Panc1 (cell line): ENCODE measurements around the gene CARD10.

Experiments used
- POLR2AphosphoS5 ChIP-seq: IDR thresholded peaks from 2 replicates; pipeline ENCODE4 v1.6.1; 2012; ENCODE audit warnings: mild to moderate bottlenecking, low read depth, low read length, moderate library complexity
- SIN3A ChIP-seq: IDR thresholded peaks from 2 replicates; pipeline ENCODE4 v1.6.1; 2012; ENCODE audit warnings: low read depth, mild to moderate bottlenecking, low read length, moderate library complexity, borderline replicate concordance; ENCODE audit not compliant: insufficient read depth
- TCF7L2 ChIP-seq: IDR thresholded peaks from 2 replicates; pipeline ENCODE4 v1.6.1; 2011; ENCODE audit warnings: mild to moderate bottlenecking, low read depth, low read length, inconsistent platforms
- TF ChIP-seq, protein P1 (sequence below): fragments of 450-650 bp; IDR thresholded peaks from 2 replicates; pipeline ENCODE4 v1.5.1; 2017; ENCODE audit warnings: mild to moderate bottlenecking
- TF ChIP-seq, protein P2 (sequence below), 2 experiments: IDR thresholded peaks; 2 replicates each; pipeline ENCODE4 v1.6.1; 2011 to 2012; ENCODE audit warnings: low read depth in 2 of 2, control low read depth in 1 of 2, low read length in 1 of 2, mild to moderate bottlenecking in 1 of 2, moderate library complexity in 1 of 2; ENCODE audit not compliant: insufficient read depth in 1 of 2

- TF ChIP-seq TCF7L2 (no peak), POLR2AphosphoS5 (no peak), SIN3A (no peak)
- TF ChIP-seq, protein P1, sequence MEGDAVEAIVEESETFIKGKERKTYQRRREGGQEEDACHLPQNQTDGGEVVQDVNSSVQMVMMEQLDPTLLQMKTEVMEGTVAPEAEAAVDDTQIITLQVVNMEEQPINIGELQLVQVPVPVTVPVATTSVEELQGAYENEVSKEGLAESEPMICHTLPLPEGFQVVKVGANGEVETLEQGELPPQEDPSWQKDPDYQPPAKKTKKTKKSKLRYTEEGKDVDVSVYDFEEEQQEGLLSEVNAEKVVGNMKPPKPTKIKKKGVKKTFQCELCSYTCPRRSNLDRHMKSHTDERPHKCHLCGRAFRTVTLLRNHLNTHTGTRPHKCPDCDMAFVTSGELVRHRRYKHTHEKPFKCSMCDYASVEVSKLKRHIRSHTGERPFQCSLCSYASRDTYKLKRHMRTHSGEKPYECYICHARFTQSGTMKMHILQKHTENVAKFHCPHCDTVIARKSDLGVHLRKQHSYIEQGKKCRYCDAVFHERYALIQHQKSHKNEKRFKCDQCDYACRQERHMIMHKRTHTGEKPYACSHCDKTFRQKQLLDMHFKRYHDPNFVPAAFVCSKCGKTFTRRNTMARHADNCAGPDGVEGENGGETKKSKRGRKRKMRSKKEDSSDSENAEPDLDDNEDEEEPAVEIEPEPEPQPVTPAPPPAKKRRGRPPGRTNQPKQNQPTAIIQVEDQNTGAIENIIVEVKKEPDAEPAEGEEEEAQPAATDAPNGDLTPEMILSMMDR = no peak
- TF ChIP-seq, protein P2, sequence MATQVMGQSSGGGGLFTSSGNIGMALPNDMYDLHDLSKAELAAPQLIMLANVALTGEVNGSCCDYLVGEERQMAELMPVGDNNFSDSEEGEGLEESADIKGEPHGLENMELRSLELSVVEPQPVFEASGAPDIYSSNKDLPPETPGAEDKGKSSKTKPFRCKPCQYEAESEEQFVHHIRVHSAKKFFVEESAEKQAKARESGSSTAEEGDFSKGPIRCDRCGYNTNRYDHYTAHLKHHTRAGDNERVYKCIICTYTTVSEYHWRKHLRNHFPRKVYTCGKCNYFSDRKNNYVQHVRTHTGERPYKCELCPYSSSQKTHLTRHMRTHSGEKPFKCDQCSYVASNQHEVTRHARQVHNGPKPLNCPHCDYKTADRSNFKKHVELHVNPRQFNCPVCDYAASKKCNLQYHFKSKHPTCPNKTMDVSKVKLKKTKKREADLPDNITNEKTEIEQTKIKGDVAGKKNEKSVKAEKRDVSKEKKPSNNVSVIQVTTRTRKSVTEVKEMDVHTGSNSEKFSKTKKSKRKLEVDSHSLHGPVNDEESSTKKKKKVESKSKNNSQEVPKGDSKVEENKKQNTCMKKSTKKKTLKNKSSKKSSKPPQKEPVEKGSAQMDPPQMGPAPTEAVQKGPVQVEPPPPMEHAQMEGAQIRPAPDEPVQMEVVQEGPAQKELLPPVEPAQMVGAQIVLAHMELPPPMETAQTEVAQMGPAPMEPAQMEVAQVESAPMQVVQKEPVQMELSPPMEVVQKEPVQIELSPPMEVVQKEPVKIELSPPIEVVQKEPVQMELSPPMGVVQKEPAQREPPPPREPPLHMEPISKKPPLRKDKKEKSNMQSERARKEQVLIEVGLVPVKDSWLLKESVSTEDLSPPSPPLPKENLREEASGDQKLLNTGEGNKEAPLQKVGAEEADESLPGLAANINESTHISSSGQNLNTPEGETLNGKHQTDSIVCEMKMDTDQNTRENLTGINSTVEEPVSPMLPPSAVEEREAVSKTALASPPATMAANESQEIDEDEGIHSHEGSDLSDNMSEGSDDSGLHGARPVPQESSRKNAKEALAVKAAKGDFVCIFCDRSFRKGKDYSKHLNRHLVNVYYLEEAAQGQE (IDR thresholded peaks at IDR 0.05; ENCODE audit: insufficient read depth in 1 of 2, low read depth in 2 of 2, low read length in 1 of 2) = no peak
Observed at GRCh38 chr22:37507731-37508130, 11.5 kb downstream of the CARD10 start.
